ENCODE measurements around the gene CLTCL1.

Gene CLTCL1

GRCh38 chr22:19193879-19194278, 97.6 kb downstream of the CLTCL1 start:
- DNase-seq, result no peak

- DNase-seq, result no peak
These were observed 103.6 kb downstream of the CLTCL1 start for GRCh38 chr22:19187716-19188563.

DNA sequence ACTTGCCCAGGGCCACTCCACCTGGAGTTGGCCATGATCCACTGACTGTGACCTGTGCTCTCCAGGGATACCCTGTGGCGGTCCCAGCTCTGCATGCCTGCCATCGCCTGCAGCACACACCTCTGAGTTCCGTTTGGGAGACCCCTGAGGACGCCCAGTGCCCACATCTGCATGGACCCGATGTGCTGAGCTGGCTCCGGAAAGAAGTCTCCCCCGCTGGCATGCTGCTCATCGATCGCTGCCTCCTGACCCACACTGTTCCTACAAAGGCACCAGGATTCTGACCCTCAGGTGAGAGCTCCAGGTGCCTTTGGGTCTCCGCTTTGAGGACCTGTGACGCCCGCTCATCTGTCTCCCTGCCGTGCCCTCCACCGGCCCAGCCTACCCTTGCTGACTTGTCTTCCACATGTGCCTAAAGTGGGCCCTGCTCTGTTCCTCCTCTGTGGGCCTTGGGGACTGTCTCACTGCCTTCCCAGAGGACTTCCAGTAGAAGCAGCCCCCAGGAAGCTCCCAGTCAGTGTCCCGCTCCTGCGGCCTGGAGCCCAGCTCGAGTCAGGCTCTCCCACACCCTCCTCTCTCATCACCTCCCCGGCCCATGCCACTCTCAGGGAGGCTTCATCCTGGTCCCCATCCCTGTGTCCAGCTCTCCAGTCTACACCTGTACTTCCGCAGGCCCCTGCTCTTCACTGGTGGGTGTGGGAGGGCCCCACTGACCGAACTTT, 107.1 kb downstream of the CLTCL1 start:
- DNase-seq, result no peak

DNA sequence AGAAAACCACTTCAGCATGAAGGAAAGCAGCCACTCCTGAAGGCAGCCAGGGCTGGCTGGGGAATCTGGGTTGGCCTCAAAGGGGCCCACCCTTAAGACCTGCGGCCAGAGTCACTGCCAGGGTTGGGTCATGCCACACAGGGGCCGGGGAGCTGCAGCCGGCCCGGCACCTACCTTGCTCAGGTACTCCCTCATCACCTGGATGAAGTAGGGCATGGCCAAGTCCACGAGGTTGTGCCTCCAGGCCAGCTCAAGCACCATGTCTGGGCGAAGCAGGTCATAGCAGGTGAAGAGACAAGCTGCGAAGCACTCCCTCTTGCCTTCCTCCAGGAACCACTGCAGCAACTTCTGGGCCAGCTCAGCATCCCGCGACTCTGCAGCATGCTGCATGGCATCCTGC, 108.3 kb downstream of the CLTCL1 start:
- DNase-seq, result no peak

DNA sequence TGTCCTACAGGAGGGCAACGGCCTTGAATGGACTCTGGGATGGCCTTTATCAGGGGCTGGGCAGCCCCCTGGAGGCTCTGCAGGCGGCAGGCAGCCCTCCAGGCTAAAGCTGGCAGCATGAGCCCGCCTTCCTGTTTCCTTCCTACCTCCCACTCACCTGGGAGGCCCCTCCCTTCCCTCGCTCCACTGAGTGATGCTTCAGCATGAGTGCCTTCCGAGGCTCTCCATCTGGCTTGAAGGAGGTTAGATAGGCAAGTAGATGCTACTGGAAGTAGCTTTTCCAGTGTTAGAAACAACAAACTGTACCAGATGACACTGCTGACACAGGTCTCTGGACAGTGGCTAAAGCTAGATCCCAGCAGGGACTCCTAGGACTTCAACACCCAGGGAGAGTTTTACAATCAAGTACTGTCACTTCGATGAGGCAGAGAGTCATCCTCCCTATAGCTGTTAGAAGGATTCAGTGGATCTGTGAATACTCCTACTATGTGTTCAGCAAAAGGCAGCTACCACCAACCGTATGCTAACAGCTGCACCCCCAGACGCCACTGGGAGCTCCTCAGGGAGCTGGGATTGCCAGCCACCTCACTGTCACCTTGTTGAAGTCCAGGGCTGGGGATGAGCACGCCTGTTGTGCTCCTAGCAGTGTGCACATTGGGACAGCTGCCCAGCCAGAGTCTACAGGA, 108.9 kb downstream of the CLTCL1 start:
- DNase-seq, result no peak

DNA sequence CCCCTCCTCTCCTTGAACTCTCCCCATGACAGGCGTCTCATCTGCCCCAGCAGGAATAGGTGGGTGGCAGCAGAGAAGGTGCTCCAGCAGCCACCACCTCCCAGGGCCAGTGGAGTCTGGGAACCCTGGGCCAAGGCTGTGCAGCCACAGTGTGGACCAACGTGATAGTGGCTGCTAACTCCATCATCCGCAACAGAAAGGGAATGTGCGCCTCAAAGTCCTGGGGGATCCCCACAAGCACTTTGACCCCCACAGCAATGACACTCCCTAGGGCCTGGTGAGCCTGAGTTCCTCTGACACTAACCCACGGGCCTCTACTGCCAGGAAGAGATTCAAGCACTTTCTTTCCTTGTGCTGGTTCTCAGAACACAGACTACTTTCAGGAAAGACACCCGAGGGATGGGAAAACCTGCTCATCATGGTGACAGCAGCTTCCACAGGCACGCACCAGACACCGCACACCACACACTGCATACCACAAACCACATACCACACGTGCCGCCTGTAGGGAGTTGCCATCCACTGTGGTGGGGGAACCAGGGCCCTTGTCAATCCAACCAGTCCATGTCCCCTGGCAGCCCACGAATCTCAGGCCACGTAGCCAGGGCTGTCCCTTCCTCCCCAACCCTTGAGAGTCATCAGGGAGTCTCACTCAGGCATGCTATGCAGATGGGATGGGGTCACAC, 109.6 kb downstream of the CLTCL1 start:
- DNase-seq, result no peak

DNA sequence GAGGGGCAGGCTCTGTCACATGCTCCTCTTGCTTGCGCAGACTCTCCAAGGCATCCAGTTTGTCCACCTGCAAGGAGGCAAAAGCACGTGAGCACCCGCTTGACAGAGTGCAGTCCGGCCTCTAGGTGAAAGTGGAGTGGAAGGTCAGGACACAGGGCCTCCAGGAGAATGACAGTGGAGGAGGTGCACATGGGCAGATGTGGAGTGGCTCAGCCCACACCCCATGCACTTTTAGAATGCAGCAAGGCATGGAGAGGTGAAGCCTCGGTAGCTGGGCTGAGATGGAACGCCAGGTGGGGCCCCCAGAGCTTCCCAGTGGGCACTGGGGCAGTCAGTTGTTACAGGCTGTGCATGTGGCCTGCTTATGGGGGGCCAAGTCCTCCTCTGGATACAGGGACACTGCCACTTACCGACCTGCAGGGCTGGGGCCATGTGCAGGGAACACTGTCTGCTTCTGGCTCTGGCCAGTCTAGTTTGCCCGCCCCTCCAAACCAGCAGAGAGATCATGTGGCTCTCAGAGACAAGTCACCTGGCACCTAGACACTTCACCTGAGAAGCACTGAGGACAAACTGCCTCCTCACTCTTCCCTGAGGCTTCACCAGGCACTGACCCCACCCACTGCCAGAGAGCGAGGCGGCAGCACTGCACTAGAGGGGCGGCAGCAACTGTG, 110.6 kb downstream of the CLTCL1 start:
- DNase-seq, result no peak

- DNase-seq, result no peak
These were observed 111.3 kb downstream of the CLTCL1 start for GRCh38 chr22:19180234-19180633.

- no peak for DNase-seq
These were observed 111.9 kb downstream of the CLTCL1 start for GRCh38 chr22:19179497-19180048.

GRCh38 chr22:19178657-19179496, 112.6 kb downstream of the CLTCL1 start, which contains the start of gene SLC25A1:
Gene SLC25A1, minus strand, starts transcription at chr22:19178736. Its CDS starts 63 bp downstream, at chr22:19178673.
- DNase-seq, result peak; percentile 55

DNA sequence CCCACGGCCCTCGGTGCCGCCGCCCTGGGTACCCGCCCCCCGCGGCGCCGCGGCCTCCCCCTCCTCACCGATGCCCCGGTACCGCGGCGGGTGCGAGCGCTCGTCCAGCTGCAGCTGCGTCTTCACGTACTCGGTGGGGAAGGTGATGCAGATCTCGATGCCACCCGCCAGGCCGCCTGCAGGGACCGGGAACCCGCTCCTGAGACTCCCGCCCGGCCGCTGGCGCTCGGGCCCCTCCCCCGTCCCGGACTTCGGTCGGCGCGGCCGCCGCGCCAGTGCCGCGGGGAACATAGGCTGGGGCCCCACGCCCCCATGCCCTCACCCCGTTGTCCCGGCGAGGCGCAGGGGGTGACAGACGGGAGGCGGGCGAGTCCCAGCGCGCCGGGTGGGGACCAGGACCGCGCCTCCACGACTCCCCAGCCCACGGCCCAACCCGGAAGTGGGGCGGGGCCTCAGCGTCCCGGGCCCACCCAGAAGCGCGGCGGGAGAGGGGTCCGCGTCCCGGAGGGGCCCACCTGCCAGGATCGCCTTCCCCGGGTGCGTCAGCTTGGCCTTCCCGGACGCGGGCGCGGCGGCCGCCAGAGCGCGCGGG, 113.4 kb downstream of the CLTCL1 start:
- no peak for DNase-seq

- DNase-seq, result no peak
These were observed 114.1 kb downstream of the CLTCL1 start for GRCh38 chr22:19177164-19178064.

- DNase-seq, result no peak
These were observed 114.8 kb downstream of the CLTCL1 start for GRCh38 chr22:19176732-19177131.

GRCh38 chr22:19176175-19176643, 115.3 kb downstream of the CLTCL1 start:
- no peak for DNase-seq

DNA sequence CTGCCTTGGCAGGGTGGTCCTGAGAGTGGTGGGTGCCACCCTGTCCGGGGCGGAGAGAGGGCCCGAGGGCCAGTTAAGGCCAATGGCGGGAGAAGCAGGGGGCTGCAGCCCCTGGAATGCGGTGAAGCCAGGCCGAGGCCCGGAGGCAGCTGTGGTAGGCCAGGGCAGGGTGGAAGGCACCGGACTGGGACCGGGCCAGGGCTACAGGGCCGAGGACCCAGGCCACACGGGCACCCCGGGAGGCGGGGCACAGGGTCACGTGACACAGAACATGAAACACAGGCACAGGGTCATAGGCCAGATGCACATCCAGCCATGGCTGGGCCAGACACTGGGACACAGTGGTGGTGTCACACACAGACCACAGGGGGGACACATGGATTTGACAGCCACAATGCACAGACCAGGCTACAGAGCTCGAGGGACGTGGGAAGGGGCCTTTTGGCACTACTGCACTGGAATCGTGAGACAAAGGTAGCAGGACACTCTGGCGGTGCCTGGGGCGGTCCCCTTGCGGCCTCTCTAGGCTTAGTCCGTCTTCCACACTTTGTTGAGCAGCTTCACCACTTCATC, 115.8 kb downstream of the CLTCL1 start:
- DNase-seq, result no peak

DNA sequence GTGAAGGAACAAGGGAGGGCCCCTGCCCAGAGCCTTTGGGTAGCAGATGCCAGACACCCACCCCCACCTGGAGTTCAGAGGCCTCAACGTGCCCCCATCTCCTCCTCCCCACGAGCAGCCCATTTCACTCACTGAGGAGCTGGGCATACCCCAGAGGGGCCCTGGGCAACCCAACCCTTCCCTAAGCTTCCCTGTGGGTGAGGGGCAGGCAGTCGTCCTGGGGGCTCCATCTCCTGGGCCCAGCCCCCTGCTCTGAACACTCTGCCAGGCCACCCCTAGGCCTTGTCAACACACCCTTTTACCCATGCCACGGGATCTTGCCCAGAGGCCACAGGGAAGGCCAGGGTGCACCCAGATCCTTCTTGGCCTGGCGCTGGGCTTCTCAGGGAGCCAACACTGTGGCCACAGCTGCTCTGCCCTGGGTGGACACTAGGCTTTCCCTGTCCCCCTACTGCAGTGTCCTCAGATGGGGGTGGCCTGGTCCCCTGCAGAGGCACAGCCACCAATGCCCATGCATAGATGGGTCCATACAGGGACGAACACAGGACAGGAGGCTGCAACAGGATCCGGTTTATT, 116.4 kb downstream of the CLTCL1 start:
- DNase-seq, result no peak

DNA sequence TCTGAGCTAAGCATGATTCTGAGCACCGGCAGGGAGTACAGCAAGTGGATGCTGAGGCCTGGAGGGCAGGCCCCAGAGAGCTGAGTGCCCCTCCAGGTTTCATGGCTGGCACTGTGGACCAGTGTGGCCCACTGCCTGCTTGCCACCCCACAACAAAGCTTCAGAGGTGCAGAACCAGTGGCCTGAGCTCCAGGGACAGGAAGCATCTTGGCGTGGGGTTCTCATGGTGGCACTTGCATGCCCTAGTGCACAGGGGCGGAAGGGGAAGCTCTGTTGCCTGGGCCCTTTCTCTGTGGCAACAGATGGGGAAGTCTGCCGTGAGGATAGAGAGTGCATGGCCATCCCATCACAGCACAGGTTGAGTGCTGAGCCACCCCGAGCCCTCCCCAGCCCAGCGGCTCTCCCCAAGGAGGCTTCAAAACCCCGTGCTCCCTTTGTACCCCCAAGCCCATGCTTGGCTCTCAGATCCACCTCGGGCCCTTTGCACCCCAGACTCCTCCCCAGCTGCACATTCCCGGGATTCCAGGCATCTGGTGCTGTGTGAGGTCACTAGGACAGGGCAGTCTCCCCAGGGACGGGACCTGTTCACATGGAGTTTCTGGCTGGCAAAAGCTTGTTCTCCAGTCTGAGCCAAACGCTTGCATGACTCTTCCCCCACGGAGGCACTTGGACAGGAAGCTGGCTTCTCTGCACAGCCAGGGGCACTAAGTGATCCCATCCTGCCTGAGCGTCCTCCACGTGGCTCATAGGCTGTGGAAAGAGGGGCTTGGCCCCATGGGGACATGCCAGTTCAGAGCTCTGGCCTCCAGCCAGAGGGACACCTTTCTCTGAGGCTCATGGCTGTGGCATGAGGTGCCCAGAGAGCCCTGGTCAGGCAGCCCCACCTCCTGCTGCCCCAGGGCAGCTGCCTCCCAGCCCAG, 117.2 kb downstream of the CLTCL1 start:
- DNase-seq, result no peak
